ENCODE results near the gene CDH6. TPM values are rescaled to one million over a fixed set of nuclear protein-coding genes. Genes with fewer than 3 reads are reported as not detected.

The CDH6 gene
- total RNA-seq, 2 experiments from 2014 or later = not detected

GRCh38 chr5:31236339-31236738 lies 42.9 kb downstream of the CDH6 start:
- H3K27ac Mint-ChIP-seq = no peak overlapping the region
- no peaks in the 10 kb centered on the region for H3K36me3 Mint-ChIP-seq (ENCODE audit: low read depth)
- no peaks in the 10 kb centered on the region for H3K4me1 Mint-ChIP-seq
- ChIA-PET CTCF (no interaction called here), POLR2A (no interaction called here)
- H3K4me3 Mint-ChIP-seq = no peak overlapping the region
- no peaks in the 10 kb centered on the region for H3K9me3 Mint-ChIP-seq
- no peaks in the 10 kb centered on the region for H3K27me3 Mint-ChIP-seq
- no peak for DNase-seq

DNA sequence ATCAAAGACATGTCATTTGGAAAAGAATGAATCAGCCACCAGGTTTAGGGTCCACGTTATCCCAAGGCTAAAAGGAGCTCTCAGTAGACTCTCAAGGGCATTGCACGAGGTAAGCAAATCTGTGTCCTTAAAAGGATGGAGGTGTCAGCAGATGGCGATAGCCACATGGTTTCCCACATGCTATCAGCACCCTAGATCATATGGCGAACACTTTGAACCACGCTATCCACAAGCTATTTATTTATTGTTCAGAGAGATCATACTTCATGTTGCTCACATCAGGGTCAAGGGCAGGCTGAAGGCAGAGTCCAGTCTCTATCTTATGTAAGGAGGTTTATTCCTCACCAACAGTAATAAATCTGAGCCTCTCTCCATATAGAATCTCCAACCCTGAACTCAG lies 43.7 kb downstream of the CDH6 start:
- no peak for DNase-seq
- ChIA-PET CTCF (no interaction called here), POLR2A (no interaction called here)
- no peaks in the 10 kb centered on the region for H3K9me3 Mint-ChIP-seq
- H3K36me3 Mint-ChIP-seq (ENCODE audit: low read depth) = no peaks in the 10 kb centered on the region
- no peaks in the 10 kb centered on the region for H3K27me3 Mint-ChIP-seq
- no peak overlapping the region for H3K27ac Mint-ChIP-seq
- H3K4me3 Mint-ChIP-seq = no peak overlapping the region
- no peaks in the 10 kb centered on the region for H3K4me1 Mint-ChIP-seq

DNA sequence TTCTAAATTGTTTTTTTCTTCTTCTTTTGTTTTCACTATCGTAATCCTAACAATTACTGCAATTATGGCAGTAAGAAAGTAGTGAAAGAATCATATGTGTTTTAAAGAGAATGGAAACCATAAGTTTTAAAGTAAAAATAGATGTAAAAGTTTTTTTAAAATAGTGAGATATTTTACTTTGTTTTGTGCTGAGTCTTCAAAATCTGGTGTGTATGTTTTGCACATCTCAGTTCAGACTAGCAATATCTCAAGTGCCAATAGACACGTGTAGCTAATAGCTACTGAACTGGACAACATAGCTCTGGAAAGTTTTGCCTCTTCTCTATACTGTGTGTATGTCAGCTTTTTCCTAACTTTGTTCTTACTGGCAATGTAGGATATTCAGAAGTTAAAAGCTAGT lies 45.0 kb downstream of the CDH6 start:
- no peak overlapping the region for H3K4me3 Mint-ChIP-seq
- no peaks in the 10 kb centered on the region for H3K27me3 Mint-ChIP-seq
- H3K4me1 Mint-ChIP-seq = no peaks in the 10 kb centered on the region
- ChIA-PET CTCF (no interaction called here), POLR2A (no interaction called here)
- no peaks in the 10 kb centered on the region for H3K36me3 Mint-ChIP-seq (ENCODE audit: low read depth)
- no peak overlapping the region for H3K27ac Mint-ChIP-seq
- DNase-seq = no peak
- no peaks in the 10 kb centered on the region for H3K9me3 Mint-ChIP-seq

GRCh38 chr5:31244921-31245320 lies 51.4 kb downstream of the CDH6 start:
- ChIA-PET POLR2A (no interaction called here), CTCF (no interaction called here)
- no peaks in the 10 kb centered on the region for H3K4me1 Mint-ChIP-seq
- no peaks in the 10 kb centered on the region for H3K9me3 Mint-ChIP-seq
- no peak for DNase-seq
- H3K27me3 Mint-ChIP-seq = no peaks in the 10 kb centered on the region
- no peaks in the 10 kb centered on the region for H3K36me3 Mint-ChIP-seq (ENCODE audit: low read depth)
- H3K4me3 Mint-ChIP-seq = no peak overlapping the region
- no peak overlapping the region for H3K27ac Mint-ChIP-seq

GRCh38 chr5:31247381-31247780 lies 53.9 kb downstream of the CDH6 start:
- Mint-ChIP-seq H3K4me3 (no peak overlapping the region), H3K27me3 (no peaks in the 10 kb centered on the region), H3K9me3 (no peaks in the 10 kb centered on the region), H3K4me1 (no peaks in the 10 kb centered on the region), H3K27ac (no peak overlapping the region), H3K36me3 (ENCODE audit: low read depth) (no peaks in the 10 kb centered on the region)
- ChIA-PET POLR2A (no interaction called here), CTCF (no interaction called here)
- no peak for DNase-seq

GRCh38 chr5:31250201-31250600 lies 56.7 kb downstream of the CDH6 start:
- no peaks in the 10 kb centered on the region for H3K27me3 Mint-ChIP-seq
- H3K36me3 Mint-ChIP-seq (ENCODE audit: low read depth) = no peaks in the 10 kb centered on the region
- CTCF ChIA-PET = no interaction called here

DNA sequence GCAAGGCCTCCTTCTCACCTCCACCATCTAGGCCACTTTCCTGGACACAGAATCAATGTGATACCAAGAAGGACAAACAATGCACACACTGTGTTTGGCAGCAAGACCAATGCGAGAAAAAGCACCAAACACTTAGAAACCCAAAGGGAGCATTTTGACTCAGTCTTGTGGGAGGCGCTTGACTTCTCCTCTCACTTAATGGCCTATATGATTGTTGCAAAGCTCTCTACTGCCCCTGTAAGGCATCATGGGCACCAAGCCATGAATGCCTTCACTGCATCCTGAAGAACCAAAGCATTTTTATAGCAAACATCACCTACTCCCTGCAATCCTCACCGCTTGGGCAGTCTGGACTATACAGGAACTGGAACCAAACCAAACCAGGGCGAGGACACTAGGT lies 57.5 kb downstream of the CDH6 start:
- ChIA-PET POLR2A (no interaction called here), CTCF (no interaction called here)
- DNase-seq = no peak
- no peaks in the 10 kb centered on the region for H3K4me1 Mint-ChIP-seq
- no peak overlapping the region for H3K4me3 Mint-ChIP-seq
- no peaks in the 10 kb centered on the region for H3K36me3 Mint-ChIP-seq (ENCODE audit: low read depth)
- no peaks in the 10 kb centered on the region for H3K27me3 Mint-ChIP-seq
- peaks cover 4% of the 10 kb centered on the region for H3K9me3 Mint-ChIP-seq
- H3K27ac Mint-ChIP-seq = no peak overlapping the region

More at GRCh38 chr5:31250201-31250600, 56.7 kb downstream of the CDH6 start:
- no peak for DNase-seq
- Mint-ChIP-seq H3K4me1 (no peaks in the 10 kb centered on the region), H3K27ac (no peak overlapping the region), H3K9me3 (peaks cover 4% of the 10 kb centered on the region), H3K4me3 (no peak overlapping the region)
- POLR2A ChIA-PET = no interaction called here

DNA sequence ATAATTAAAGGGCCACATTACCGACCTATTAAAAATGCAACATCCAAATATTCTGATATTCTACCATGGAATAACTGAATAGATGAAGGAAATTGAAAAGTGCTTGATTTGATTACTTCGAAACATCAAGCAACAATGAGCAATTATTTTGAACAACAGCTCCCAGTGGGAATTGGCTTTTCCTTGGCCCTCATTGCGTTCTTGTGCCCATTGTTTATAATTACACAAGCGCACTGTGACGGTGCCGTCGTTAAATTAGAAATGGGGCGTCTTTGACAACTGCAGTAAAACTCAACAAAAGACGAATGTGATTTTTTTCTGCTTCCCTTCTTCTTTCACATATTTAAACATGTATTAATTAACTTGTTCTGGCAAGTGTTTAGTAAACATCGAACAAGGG lies 61.6 kb downstream of the CDH6 start:
- no peak overlapping the region for H3K4me3 Mint-ChIP-seq
- H3K27ac Mint-ChIP-seq = no peak overlapping the region
- CTCF ChIA-PET = no interaction called here
- H3K4me1 Mint-ChIP-seq = no peaks in the 10 kb centered on the region
- no peaks in the 10 kb centered on the region for H3K36me3 Mint-ChIP-seq (ENCODE audit: low read depth)
- peaks cover 4% of the 10 kb centered on the region for H3K9me3 Mint-ChIP-seq
- H3K27me3 Mint-ChIP-seq = no peaks in the 10 kb centered on the region
- POLR2A ChIA-PET = no interaction called here
- DNase-seq = no peak

DNA sequence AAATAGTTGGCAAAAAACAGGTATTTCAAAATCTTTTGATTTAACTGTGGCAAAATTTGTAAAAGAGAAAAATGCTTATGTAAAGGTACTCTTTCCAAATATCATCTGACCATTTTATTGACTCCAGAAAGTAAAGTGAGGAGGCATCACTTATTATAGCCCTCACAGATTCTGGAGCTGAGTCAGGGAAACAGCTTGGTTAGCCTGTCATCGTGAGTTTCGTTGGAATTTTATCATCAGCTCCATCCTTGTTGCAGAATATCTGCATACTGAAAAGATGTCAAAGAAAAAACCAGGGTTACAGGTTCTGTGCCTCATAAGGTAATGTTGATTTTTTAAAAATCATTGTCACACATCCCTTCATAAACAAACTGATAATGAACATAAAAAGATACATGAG lies 74.8 kb downstream of the CDH6 start:
- DNase-seq = no peak
- H3K4me1 Mint-ChIP-seq = no peaks in the 10 kb centered on the region
- H3K36me3 Mint-ChIP-seq (ENCODE audit: low read depth) = no peaks in the 10 kb centered on the region
- no peaks in the 10 kb centered on the region for H3K9me3 Mint-ChIP-seq
- CTCF ChIA-PET = interaction anchor here (0.7 kb wide), 1 partner anchor 10 kb away, joined by 3 read pairs; no protein-coding TSS in a partner anchor
- POLR2A ChIA-PET = no interaction called here
- H3K27ac Mint-ChIP-seq = no peak overlapping the region
- H3K27me3 Mint-ChIP-seq = no peaks in the 10 kb centered on the region
- H3K4me3 Mint-ChIP-seq = no peak overlapping the region

DNA sequence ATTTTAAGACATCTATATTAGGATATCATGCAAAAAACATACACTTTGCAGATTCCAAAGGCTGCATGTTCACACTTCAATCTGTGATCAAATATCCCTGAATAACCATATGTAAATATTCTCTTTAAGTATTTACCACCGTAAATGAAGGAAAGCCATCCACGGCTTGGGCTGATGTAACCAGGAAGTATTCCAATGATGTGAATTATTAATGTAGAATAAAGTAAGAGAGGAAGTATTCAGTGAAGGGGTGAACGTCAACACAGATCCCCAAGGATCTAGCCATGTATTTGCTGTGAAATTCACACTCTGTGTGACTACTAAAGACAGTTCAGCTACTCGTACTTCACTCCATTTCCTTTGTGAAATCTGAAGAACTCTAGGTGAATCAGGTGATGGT lies 75.2 kb downstream of the CDH6 start:
- no peak for DNase-seq
- CTCF ChIA-PET = no interaction called here
- POLR2A ChIA-PET = no interaction called here
- Mint-ChIP-seq H3K4me3 (no peak overlapping the region), H3K27ac (no peak overlapping the region), H3K36me3 (ENCODE audit: low read depth) (no peaks in the 10 kb centered on the region), H3K9me3 (no peaks in the 10 kb centered on the region), H3K4me1 (no peaks in the 10 kb centered on the region), H3K27me3 (no peaks in the 10 kb centered on the region)

GRCh38 chr5:31269259-31269658 lies 75.8 kb downstream of the CDH6 start:
- no peaks in the 10 kb centered on the region for H3K9me3 Mint-ChIP-seq
- CTCF ChIA-PET = no interaction called here

DNA sequence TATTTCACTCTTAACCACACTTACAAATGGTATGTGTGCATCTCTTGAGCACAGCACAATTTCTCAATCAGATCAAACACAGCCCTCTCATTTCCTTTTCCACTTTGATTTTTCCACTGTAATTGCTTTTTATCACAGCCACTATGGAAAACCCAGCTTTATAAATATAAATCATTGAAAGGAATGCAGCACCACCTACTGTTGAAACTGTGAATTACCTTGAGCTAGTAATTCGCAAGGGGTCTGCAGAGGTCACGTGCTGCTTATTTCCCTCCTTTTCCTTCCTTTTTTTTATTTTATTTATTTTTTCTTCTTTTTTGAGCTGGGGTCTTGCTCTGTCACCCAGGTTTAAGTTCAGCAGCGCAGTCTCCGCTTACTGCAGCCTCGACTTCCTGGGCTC lies 76.9 kb downstream of the CDH6 start:
- Mint-ChIP-seq H3K27me3 (no peaks in the 10 kb centered on the region), H3K27ac (no peak overlapping the region), H3K4me1 (peaks cover 6% of the 10 kb centered on the region), H3K36me3 (ENCODE audit: low read depth) (no peaks in the 10 kb centered on the region), H3K4me3 (no peak overlapping the region), H3K9me3 (no peaks in the 10 kb centered on the region)
- POLR2A ChIA-PET = no interaction called here
- CTCF ChIA-PET = interaction anchor here (0.6 kb wide), 1 partner anchor 739 kb away, joined by 4 read pairs; no protein-coding TSS in a partner anchor
- no peak for DNase-seq

More at GRCh38 chr5:31269259-31269658, 75.8 kb downstream of the CDH6 start:
- POLR2A ChIA-PET = no interaction called here
- H3K4me3 Mint-ChIP-seq = no peak overlapping the region
- peaks cover 5% of the 10 kb centered on the region for H3K4me1 Mint-ChIP-seq
- no peak for DNase-seq
- no peaks in the 10 kb centered on the region for H3K27me3 Mint-ChIP-seq
- H3K36me3 Mint-ChIP-seq (ENCODE audit: low read depth) = no peaks in the 10 kb centered on the region
- no peak overlapping the region for H3K27ac Mint-ChIP-seq

- Mint-ChIP-seq H3K36me3 (ENCODE audit: low read depth) (no peaks in the 10 kb centered on the region), H3K27me3 (no peaks in the 10 kb centered on the region), H3K9me3 (no peaks in the 10 kb centered on the region), H3K4me3 (no peak overlapping the region), H3K4me1 (peaks cover 6% of the 10 kb centered on the region), H3K27ac (no peak overlapping the region)
- DNase-seq = no peak
- POLR2A ChIA-PET = no interaction called here
- CTCF ChIA-PET = no interaction called here
Observed at GRCh38 chr5:31271567-31271966, 78.1 kb downstream of the CDH6 start.

- peaks cover 6% of the 10 kb centered on the region for H3K4me1 Mint-ChIP-seq
- POLR2A ChIA-PET = no interaction called here
- no peak overlapping the region for H3K4me3 Mint-ChIP-seq
- no peaks in the 10 kb centered on the region for H3K36me3 Mint-ChIP-seq (ENCODE audit: low read depth)
- CTCF ChIA-PET = no interaction called here
- H3K27ac Mint-ChIP-seq = no peak overlapping the region
- no peak for DNase-seq
- H3K27me3 Mint-ChIP-seq = no peaks in the 10 kb centered on the region
- H3K9me3 Mint-ChIP-seq = no peaks in the 10 kb centered on the region
Observed at GRCh38 chr5:31273161-31273560, 79.7 kb downstream of the CDH6 start.
